HS-5 (cell line): ENCODE data around the gene PARD3.

ENCODE experiments used
- DNase-seq: peaks from one replicate; pipeline ENCODE4 v3.0.0-alpha.2; 2012; ENCODE audit warnings: low read depth

Gene PARD3

DNA sequence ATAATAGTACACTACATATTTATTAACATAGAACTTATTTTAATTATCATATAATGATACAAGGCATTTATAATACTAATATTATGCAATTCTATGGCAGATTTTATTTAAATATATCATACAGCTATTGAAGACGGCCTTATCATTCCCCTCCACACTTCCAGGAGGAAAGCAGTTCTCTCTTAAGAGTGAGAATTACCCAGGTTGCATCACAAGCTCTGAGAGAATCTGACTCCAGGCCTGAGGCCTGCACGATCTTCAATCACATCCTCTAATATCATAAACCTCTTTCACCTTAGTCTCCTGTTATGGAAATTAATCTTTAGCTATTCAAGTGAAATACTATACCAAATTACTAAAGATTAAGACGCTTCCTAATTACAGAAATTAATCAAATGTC is 564.4 kb downstream of the PARD3 start:
- no peak for DNase-seq

DNA sequence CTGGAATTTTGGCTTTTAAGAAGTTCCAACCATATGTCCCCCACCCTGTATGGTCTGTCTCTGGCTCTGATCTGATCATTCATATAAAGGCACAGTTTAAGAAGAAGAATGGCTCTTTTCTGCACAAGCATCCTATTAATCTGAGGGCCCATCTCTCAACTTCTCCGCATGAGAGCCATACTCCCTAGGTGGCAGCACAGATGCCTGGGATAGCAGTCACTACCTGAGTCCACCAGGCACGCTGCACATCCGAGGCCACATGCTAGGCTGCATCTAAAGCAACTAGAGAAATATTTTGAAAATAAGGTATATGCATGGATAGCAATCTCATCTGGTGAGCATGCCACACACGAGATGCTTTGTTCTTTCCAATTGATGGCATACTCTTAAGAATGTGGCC is 565.5 kb downstream of the PARD3 start:
- no peak for DNase-seq

DNA sequence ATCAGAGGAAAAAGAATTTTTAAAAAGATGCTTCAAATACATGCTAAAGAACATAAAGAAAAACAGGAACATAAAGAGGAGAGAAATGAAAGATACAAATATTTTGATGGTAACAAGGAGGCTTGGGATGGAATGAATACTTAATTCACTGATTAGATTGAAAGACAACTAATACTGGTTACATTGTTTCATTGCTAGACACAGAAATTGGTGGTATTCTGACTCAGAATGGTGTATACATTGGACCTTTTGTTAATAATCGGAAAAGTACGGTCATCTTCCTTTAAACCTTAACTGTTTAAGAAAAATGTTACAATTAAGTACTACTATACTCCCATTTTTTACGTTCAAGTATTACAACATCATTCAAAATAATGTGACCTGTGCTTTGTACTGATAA is 567.5 kb downstream of the PARD3 start:
- no peak for DNase-seq

DNA sequence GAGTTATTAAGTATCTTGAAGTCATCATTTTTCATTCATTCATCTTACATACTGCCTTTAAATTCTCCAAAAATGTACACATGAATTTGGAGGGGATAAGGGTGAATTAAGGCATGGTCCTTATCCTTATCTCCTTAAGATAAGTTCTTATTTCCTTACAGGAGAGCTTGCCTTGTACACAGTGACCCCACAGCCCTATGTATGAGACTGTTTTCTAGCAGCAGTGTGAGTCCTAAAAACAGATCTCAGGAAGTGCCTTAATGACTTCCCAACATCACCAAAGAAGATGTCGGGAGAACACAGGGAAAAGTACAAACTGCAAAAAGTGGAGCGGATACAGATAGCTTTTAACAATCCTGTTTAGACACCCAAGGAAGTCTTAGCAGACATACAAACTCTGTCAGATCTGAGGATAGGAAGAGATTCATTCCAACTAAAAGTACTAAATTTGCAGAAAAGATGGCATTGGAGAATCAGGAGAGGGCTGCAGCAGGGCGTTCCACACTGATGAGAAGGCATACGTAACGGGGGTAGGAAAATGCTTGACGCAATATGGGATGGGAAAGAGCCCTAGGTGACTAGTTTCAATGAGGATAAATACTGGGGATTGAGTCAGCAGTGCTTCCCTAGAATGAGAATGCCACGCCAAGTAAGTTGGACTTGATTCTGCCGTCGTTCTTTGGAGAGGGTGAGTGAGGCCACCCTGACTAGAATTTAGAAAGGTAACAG is 570.2 kb downstream of the PARD3 start:
- no peak for DNase-seq

DNA sequence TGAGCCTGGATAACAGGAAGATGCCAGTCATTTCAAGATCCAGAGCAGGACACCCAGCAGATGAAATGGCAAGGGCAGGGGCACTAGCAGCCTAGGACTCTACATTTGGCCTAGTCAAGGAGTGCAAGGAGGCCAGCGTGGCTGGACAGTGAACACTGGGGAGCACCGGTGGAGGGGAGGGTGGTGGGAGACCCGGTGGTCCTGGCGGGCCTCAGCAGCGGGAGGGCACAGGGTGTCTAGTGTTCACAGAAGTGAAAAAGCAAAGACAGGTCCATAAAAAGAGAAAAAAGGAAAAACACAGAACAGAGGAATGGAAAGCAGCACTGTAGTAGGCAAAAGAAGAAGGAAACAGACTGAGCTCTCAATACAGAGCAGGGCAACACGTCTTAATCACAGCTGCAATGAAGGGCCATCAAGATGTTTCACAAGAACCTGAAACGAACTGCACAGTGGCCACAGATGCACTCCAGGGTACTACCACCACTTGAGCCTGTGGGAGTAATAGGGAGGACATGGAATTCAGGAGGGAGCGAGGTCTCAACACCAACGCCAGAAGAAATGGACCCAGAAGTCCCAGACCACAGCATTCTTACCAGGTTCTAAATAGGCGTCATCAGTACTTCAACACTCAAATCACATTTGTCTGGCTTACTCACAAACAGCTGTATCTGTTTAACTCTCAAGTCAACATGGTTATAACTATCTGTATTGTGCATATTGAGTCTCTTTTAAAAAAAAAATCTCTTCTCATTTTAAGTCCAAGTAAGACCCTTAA is 573.7 kb downstream of the PARD3 start:
- no peak for DNase-seq

DNA sequence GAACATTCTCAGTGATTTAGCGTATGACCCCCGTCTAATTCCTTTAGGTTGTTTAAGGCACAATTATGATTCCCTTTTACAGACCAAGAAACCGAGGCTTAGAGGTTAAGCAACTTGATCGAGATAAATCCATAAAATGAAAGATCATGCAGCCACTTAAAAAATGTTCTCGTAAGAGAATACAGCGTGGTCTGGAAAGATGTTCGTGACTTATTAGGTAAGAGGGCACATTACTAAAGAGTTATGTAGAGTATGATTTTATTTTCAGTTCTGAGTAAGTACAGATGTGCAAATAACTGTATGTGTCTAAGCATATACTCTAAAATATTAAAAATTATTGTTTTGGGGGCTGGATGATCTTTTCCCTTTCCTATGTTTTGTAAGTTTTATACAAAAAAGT is 575.1 kb downstream of the PARD3 start:
- no peak for DNase-seq

DNA sequence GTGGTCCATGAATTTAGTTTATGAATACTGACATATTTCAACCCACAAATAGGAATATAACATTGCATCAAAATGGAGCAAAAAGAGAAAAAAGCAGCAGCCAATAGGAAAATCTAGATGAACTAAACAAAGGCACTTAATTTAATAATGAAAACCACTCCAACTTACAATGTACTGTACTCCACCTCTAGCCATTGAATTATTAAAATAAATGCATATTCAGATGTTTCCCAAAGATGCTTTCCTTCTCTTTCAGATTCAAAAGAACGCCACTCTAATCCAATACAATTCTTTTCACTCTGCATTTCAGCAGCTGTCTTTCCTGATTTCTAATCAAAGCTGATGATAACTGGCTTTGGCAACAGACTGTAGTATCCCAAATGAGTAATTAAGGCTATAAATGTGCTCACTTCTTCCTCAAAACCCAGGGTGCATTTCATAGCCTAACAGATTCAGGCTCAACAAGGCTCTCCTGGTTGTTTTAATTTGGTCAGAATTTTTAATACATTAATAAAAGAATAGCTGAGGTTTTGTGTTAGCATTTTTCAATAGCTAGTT is 577.1 kb downstream of the PARD3 start:
- no peak for DNase-seq

DNA sequence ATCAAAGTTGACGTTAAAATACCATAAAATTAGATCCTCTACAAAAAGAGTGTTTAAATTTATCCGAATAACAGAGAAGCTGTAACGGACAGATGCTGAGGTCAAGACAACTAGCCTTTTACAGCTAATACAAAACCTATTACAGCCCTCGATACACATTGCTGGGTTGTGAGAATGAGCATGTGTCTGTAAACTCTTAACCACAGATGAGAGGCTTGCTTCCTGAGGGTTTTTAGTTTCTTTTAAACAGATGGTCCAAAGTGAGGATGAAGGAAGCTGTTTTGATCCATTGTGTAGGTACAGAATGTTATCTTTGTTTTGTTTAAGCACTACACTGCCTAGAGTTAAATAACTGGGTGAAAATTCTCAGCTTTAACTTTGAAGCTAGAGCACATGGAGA is 578.2 kb downstream of the PARD3 start:
- no peak for DNase-seq

DNA sequence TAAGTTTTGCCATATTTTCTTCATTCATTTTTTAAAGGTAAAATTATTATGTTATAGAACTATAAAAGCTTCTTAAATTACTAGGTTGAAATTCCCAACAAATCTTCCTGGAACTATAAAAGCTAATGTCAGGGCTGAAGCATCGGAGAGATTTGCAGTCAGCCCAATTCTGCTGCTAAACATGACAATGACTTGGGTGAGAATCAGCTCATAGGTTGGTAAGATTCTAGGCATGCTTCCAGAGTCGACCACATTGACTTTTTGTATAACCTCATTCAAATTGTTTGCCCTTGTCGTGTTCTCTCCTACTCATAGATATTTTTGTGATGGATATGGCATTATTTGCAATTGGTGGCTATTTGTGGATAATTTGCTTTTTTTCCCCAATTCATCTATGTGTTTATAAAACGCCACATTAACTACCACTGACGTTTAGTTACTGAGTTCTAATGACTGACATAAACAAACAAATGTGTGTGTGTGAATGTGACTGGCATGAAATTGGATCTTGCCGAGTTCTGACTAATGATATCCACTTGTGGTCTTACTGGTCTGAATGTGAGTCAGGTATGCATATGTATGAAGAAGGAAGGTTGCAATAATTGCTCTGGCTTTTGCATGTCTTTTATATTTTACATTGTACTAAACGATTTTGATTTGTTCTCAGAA is 579.8 kb downstream of the PARD3 start:
- peak; percentile 16 for DNase-seq

DNA sequence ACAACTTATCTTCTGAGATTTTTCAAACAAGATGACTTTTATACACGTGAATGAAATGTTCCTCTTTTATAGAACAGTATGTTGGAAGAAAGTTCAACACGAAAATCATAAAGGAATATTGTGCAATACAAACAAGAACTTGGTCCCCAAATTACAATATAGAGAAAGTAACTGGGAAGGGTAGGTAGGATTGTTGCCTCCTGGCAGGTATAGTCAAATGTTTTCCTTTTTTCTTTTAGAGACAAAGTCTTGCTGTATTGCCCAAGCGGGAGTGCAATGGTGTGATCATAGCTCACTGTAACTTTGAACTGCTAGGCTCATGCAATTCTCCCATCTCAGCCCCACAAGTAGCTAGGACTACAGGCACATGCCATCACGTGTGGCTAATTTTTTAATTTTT is 582.6 kb downstream of the PARD3 start:
- DNase-seq, result no peak

DNA sequence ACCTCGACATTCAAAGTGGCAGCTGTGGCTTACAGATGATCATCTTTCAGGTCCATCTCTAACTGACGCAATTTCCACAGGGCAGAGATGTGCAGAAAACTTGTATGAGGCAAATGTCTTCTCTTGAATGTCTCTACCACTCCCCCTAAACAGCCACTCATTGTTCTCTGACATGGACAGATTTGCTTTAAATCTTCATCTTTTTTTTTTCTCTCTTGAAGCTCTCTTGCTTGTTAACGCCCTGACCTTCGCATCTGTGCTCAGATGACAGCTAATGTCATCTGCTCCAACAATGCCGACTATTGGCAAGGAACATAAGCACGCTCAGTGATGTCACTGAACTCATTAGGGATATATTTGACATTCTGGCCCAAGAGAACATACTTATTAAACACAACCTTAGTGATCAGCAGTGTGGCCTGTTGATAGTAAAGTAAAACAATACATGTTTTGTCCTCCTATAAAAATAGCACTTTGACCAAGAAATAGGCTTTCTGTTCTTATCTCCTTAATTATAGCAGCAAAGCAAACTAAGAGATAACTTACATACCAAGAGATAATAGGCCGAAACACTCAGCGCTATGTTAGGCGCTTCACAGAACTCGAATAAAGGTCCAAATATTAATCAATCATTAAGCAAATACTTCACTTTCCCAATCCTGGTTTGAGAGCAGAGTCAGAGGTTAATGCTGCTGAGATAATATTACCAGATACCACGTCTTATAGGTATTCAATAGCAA is 583.5 kb downstream of the PARD3 start:
- DNase-seq, result no peak

DNA sequence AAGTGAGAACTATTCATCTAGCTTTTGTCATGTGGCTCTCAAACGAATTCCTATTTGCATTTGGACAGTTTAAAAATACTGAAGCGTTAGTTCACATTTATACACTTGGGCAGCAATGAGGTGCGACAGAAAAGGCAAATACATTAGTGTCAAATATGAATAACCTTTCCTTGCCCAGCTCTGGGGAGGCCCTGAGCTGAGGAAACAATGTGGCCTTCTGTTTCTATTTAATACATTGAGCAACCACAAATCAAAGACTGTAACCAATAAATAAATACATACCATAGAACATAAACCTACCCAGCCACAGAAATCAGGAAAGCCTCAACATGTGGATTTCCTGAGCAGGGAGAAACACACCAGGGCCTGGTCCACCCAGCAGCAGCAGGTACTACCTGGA is 585.2 kb downstream of the PARD3 start:
- no peak for DNase-seq

DNA sequence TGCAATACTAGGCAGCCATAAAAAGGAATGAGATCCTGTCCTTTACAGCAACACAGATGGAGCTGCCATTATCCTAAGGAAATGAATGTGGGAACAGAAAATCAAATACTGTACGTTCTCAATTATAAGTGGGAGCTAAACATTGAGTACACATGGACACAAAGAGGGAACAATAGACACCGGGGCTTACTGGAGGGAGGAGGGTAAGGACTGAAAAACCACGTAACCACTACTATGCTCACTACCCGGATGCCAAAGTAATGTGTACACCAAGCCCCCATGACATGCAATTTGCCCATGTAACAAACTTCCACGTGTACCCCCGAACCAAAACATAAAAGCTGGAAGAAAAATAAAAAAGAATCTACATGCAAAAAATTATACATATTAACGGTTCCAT is 587.0 kb downstream of the PARD3 start:
- no peak for DNase-seq

DNA sequence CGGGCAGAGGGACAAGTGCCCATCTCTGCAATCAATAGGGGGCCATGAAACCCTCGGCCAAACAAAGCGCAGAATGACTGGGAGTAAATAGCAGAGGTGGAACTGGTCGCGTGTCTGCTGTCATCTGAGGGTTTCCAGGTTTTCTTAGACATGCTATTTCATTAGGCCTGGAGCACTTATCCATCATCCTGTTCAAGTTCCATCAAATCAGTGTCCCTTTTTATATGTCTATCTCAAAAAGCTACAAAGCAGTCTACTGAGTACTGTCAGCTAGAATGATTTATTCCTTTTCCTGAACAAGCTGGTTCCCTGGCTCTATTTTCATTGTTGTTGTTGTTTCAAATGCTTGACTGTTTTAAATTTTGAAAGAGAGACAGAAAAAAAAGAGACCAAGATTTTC is 590.5 kb downstream of the PARD3 start:
- DNase-seq, result no peak

DNA sequence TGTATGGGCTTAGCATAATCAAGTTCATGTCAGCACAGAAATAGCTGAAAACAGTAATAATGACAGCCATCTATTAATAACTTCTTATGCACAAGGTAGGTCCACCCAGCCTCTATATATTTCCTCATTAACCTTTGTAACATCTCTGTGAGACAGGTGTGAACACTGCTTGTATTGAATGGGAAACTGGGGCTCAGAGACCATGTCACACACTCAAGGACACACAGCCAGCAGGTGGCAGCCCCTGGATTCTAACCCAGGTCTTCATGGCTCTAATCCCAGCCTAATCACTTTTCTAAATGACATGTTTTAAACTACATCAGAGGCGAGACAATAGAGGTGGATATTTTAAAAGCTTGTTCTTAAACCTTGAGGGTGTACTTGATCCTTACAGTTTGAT is 591.4 kb downstream of the PARD3 start:
- DNase-seq, result no peak

DNA sequence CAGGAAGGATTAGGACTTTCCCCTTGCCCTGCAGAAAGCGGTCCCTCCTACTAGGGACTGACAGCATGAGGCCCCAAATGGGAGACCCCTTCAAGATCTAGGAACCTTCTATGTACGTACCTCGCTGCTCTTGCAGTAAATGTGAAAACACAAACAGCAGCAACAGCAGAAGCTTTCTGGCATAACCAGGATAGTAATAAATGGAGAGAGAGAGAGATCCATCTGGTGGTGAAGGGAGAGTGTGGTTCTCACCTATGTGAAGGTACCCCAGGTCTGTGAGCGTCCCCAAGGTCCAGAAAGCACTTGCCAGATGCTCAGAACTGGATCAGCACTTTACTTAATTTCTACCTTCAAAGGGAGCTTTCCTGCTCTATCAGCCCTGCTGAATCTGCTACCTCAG is 592.7 kb downstream of the PARD3 start:
- no peak for DNase-seq

DNA sequence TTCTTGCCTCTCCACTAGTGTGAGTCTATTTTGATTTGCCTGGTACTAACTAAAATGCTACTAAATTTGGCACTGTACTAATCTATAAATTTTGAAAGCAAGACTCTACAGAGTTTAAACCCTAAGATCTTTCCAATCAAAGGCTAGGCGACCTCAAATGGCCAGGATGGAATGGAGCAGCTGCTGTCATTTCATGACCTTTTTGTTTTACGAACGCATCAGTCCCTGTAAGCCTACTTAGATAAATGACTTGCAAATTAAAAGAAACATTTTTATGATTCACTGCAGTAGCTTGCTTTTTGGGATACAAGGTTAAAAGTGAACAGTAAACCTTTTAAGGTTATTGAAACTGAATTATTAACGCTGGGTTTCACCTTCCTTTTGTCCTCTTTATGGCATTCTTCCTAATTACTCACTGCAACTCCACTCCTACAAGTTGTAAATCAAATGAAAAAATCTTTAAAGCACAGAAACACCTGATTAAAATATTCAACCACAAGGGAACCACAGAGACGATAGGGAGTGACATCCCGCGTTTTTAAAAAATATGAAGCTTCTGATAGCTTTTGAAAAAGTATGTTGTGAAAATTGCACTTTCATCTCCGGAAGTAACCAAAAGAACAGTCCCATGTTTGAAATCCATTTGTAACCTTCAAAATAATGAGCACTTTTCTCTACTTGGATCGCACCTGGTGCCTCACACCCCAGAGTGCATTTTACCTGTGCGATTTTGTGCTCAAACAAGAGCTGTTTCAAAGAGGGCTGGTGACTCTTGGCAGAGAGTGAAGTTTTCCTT is 595.1 kb downstream of the PARD3 start:
- DNase-seq, result no peak

DNA sequence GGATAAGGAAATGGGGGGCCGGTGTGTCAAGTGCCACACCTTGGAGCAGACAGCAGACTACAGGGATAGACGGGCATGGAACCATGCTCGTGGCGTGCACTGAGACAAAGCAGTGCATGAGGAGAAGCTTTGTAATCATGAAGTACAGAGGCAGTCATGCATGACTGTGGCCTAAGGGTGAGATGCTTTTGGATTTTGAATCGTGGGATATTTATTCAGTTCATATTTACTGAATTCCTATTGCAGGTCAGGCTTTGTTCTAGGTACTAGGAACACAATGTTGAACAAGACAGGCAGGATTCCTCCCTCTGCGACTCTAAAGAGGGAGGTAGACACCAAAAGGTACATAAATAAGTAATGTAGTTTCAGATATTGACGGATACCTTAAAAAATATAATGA is 597.6 kb downstream of the PARD3 start:
- DNase-seq, result no peak

DNA sequence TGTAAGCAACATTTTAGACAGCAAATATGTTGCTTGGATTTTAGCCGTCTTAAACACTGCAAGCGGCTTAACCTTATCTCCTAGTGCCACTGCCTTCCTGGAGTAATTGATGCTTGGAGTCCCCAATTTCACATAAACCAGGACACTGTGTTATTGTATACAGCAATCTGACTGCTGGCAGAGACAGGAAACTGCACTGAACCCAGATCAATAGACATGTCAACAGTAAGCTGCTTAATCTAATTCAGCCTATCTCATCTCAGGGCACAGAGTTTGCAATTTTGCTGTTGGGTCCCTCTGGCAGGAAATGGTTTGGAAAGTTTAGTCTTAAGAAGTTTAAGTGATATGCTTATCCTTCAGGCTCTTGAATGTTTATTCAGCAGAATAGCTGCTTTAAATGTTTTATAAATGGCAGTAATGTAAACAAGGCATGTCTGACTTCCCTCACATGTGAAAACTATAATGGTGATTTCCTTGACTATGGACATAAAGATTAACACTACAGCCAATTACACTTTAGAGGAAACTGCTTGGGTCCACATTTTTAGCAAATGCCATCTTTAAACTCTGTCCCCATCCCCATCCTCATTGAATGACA is 598.6 kb downstream of the PARD3 start:
- no peak for DNase-seq

DNA sequence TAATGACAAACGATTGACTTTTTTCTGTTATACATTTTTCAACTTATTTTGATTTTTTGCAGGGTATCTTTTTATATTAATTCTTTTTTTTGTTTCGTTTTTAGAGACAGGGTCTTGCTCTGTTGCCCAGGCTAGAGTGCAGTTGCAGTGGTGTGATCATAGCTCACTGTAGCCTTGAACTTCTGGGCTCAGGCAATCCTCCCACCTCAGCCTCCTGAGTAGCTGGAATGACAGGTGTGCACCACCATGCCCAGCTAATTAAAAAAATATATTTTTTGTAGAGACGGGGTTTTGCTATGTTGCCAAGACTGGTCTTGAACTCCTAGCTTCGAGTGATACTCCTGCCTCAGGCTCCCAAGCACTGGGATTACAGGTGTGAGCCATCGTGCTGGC is 601.3 kb downstream of the PARD3 start:
- no peak for DNase-seq

DNA sequence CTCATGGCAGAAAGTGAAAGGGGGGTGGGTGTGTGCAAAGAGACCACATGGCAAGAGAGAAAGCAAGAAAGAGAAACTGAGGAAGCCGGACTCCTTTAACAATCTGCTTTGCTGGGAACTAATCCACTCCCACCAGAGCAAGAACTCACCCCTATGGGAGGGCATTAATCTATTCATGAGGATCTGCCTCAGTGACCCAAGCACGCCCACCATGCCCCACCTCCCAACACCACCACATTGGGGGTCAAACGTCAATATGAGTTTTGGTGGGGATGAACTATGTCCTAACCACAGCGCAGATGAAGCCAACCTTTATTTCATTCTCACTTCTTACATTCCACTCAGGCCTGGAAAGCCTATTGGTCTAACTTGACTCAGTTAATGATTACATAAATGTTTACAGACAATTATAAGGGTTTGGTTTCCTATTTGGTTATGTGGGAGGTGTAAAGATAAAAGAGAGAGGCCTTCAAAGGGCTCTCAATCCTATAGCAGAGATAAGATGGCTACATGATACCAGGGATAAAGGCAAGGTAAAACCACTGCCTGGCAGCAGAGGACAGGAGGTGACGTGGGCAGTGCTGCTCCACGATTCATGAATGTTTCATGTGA is 601.8 kb downstream of the PARD3 start:
- no peak for DNase-seq
